ENCODE data around the gene HOXD10. TPM values are rescaled to one million over a fixed set of nuclear protein-coding genes. Genes with fewer than 3 reads are reported as not detected.

Gene HOXD10
- total RNA-seq, 1 experiment from 2014 or later, result not detected

DNA sequence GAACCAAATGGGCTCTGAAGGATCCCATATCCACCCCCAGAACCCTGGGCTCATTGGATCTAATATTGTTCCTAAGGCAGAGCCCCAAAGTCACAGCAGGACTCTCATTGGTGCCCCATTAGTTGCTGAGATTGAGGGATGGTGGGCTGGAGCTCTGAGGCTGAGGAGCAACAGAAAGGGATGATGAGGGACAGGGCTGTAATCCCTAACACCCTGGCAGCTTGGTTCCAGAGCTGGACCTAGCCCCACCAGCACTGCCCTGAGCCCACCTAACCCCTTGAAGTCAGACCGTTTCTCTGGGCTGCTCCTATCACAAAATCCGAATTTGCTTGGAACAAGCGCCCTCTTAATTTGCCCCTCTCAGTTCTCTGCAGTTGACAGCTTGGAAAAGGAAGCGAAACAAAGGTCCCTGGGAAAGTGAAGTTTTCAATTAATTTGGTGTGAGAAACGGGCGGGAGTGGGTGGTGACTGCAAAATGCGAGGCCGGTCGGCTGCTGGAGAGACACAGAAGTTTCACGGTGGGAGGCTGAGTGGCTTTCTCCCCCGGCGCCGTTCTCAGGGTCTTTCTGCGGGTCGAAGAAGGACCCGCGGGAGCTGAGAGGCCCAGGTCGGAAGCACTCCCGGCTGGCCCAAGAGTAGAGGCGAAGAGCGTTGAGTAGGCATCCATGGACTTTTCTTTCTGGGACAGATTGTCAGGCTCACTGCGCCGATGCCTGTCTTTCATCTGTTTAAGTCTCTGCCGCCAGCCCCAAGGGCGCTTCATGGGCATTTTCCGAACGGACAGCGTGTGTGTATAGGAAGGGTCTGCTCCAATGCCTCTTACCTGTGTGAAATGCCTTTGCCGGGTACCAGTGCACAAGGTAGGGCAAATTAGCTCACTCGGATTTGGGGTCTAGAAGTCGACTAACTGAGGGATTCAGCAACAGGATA, 25.0 kb upstream of the HOXD10 start:
- no peak for ATAC-seq
- Histone ChIP-seq H3K27ac (ENCODE audit: low read length) (no peak overlapping the region), H3K4me3 (ENCODE audit: low read depth in 2 of 2, low read length in 2 of 2) (no peak overlapping the region), H3K36me3 (ENCODE audit: control insufficient read depth, insufficient read depth, low read length) (no peaks in the 10 kb centered on the region), H3K9me3 (ENCODE audit: control insufficient read depth, insufficient read depth, low read depth, low read length) (no peaks in the 10 kb centered on the region), H3K27me3 (ENCODE audit: control insufficient read depth, insufficient read depth, low read length) (peaks cover 20% of the 10 kb centered on the region), H3K4me1 (ENCODE audit: control insufficient read depth, insufficient read depth, low read length) (peaks cover 6% of the 10 kb centered on the region; the same call in 1 of the 2 replicates)
- no TSS peak for BruUV-seq (replicated peaks)
- TF ChIP-seq SIN3A (IDR thresholded peaks at IDR 0.05; ENCODE audit: borderline replicate concordance, insufficient read depth, low read depth, low read length), result no peak
- TF ChIP-seq TCF7L2 (IDR thresholded peaks at IDR 0.05; ENCODE audit: low read depth, low read length), result no peak
- TF ChIP-seq, protein P1, sequence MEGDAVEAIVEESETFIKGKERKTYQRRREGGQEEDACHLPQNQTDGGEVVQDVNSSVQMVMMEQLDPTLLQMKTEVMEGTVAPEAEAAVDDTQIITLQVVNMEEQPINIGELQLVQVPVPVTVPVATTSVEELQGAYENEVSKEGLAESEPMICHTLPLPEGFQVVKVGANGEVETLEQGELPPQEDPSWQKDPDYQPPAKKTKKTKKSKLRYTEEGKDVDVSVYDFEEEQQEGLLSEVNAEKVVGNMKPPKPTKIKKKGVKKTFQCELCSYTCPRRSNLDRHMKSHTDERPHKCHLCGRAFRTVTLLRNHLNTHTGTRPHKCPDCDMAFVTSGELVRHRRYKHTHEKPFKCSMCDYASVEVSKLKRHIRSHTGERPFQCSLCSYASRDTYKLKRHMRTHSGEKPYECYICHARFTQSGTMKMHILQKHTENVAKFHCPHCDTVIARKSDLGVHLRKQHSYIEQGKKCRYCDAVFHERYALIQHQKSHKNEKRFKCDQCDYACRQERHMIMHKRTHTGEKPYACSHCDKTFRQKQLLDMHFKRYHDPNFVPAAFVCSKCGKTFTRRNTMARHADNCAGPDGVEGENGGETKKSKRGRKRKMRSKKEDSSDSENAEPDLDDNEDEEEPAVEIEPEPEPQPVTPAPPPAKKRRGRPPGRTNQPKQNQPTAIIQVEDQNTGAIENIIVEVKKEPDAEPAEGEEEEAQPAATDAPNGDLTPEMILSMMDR (IDR thresholded peaks at IDR 0.05), result no peak
- no peak for TF ChIP-seq POLR2AphosphoS5 (IDR thresholded peaks at IDR 0.05; ENCODE audit: low read depth, low read length)
- no peak for TF ChIP-seq REST (IDR thresholded peaks at IDR 0.05; ENCODE audit: insufficient read depth in 1 of 2, low read depth in 2 of 2, low read length in 1 of 2)
- ChIA-PET POLR2A (no interaction called here), CTCF (no interaction called here)
- DNase-seq (ENCODE audit: low read depth, low spot score), result no peak
- in situ Hi-C loops (cut with HindIII; ENCODE audit: low pct_unique_long_range_greater_than_20kb, low sequenced_read_pairs) (no loop called here), intact Hi-C loops (cut with micrococcal nuclease; ENCODE audit: unreplicated experiment) (no loop called here)

DNA sequence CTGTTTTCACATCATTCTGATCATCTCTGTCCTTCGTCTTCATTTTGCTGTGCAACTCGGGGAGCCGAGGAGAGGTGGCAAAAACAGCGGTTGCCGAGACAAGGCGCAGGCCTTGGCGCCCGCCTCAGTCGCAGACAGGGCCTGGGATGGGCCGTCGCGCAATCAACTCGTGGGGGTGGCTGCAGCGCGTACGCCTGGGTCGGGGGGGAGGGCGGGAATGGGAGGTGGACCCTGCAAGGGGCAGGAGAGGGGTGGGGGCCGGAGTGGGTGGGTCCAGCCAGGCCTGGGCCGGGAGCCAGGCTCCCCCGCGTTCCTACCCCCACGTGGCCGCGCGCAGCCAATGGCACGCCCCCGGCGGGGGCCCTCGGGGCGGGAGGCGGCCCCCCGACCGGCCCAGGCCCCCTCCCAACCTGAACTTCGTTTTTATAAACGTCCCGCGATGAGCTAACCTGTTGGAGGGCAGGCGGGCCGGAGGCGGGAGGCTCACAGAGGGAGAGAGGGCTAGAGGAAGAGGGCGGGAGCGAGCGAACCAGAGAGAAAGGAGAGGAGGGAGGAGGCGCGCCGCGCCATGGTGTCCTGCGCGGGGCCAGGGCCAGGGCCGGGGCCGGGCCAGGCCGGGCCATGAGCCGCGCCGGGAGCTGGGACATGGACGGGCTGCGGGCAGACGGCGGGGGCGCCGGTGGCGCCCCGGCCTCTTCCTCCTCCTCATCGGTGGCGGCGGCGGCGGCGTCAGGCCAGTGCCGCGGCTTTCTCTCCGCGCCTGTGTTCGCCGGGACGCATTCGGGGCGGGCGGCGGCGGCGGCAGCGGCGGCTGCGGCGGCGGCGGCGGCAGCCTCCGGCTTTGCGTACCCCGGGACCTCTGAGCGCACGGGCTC, 24.1 kb upstream of the HOXD10 start, which contains the start of gene HOXD13:
HOXD13 (plus strand) TSS at position 452 of the 875 bp plus-strand sequence; CDS start at position 622, 170 bp downstream.
- in situ Hi-C loops (cut with HindIII; ENCODE audit: low pct_unique_long_range_greater_than_20kb, low sequenced_read_pairs), result no loop called here
- Histone ChIP-seq H3K4me1 (ENCODE audit: control insufficient read depth, insufficient read depth, low read length) (peaks cover 11% of the 10 kb centered on the region; the same call in 1 of the 2 replicates), H3K36me3 (ENCODE audit: control insufficient read depth, insufficient read depth, low read length) (no peaks in the 10 kb centered on the region), H3K27ac (ENCODE audit: low read length) (no peak within 1 kb of the TSS), H3K4me3 (ENCODE audit: low read depth in 2 of 2, low read length in 2 of 2) (no peak within 1 kb of the TSS), H3K9me3 (ENCODE audit: control insufficient read depth, insufficient read depth, low read depth, low read length) (no peaks in the 10 kb centered on the region), H3K27me3 (ENCODE audit: control insufficient read depth, insufficient read depth, low read length) (peaks cover 17% of the 10 kb centered on the region)
- CTCF ChIA-PET, result no interaction called here
- no TSS peak for BruUV-seq (replicated peaks)
- DNase-seq (ENCODE audit: low read depth, low spot score), result no peak
- no peak for TF ChIP-seq TCF7L2 (IDR thresholded peaks at IDR 0.05; ENCODE audit: low read depth, low read length)
- no peak for TF ChIP-seq REST (IDR thresholded peaks at IDR 0.05; ENCODE audit: insufficient read depth in 1 of 2, low read depth in 2 of 2, low read length in 1 of 2)
- TF ChIP-seq, protein P1 (IDR thresholded peaks at IDR 0.05), result no peak
- no peak for TF ChIP-seq SIN3A (IDR thresholded peaks at IDR 0.05; ENCODE audit: borderline replicate concordance, insufficient read depth, low read depth, low read length)
- no peak for TF ChIP-seq POLR2AphosphoS5 (IDR thresholded peaks at IDR 0.05; ENCODE audit: low read depth, low read length)
- POLR2A ChIA-PET, result no interaction called here
- intact Hi-C loops (cut with micrococcal nuclease; ENCODE audit: unreplicated experiment), result no loop called here
- no peak for ATAC-seq

Measured in Panc1 (cell line).